ENCODE results near the gene CUEDC1.

Gene CUEDC1

GRCh38 chr17:57985675-57985974 is 30.4 kb upstream of the CUEDC1 start:
- H2AFZ ChIP-seq: no peak overlapping the region
- peaks cover 28% of the 10 kb centered on the region for H3K79me2 ChIP-seq
- no peak overlapping the region for H3K4me2 ChIP-seq (ENCODE audit: low read length)
- no peak overlapping the region for H3K9ac ChIP-seq
- H3K4me3 ChIP-seq (ENCODE audit: low read depth, low read length): peak overlapping the region; percentile 13
- peaks cover 12% of the 10 kb centered on the region for H3K4me1 ChIP-seq
- no peaks in the 10 kb centered on the region for H3K36me3 ChIP-seq (ENCODE audit: control insufficient read depth, insufficient read depth, low read length)
- no peaks in the 10 kb centered on the region for H3K9me3 ChIP-seq (ENCODE audit: control insufficient read depth, low read length)
- no peak for TF ChIP-seq CTCF (IDR thresholded peaks at IDR 0.05)
- H3K27me3 ChIP-seq (ENCODE audit: control insufficient read depth, insufficient read depth, low read length): no peaks in the 10 kb centered on the region
- no peak overlapping the region for H3K27ac ChIP-seq

GRCh38 chr17:57984936-57985674 is 29.9 kb upstream of the CUEDC1 start:
- H3K4me3 ChIP-seq (ENCODE audit: low read depth, low read length): no peak overlapping the region
- H3K9ac ChIP-seq: no peak overlapping the region

GRCh38 chr17:57984261-57984890 is 29.2 kb upstream of the CUEDC1 start:
- Histone ChIP-seq H2AFZ (no peak overlapping the region), H3K9ac (no peak overlapping the region), H3K79me2 (peaks cover 28% of the 10 kb centered on the region), H3K9me3 (ENCODE audit: control insufficient read depth, low read length) (no peaks in the 10 kb centered on the region), H3K27ac (no peak overlapping the region), H3K27me3 (ENCODE audit: control insufficient read depth, insufficient read depth, low read length) (no peaks in the 10 kb centered on the region), H3K36me3 (ENCODE audit: control insufficient read depth, insufficient read depth, low read length) (no peaks in the 10 kb centered on the region), H3K4me3 (ENCODE audit: low read depth, low read length) (no peak overlapping the region), H3K4me1 (peaks cover 12% of the 10 kb centered on the region), H3K4me2 (ENCODE audit: low read length) (no peak overlapping the region)
- no peak for TF ChIP-seq CTCF (IDR thresholded peaks at IDR 0.05)

More at GRCh38 chr17:57984936-57985674, 29.9 kb upstream of the CUEDC1 start:
- Histone ChIP-seq H3K27me3 (ENCODE audit: control insufficient read depth, insufficient read depth, low read length) (no peaks in the 10 kb centered on the region), H3K79me2 (peaks cover 28% of the 10 kb centered on the region), H3K4me1 (peaks cover 12% of the 10 kb centered on the region), H3K9me3 (ENCODE audit: control insufficient read depth, low read length) (no peaks in the 10 kb centered on the region), H2AFZ (no peak overlapping the region), H3K36me3 (ENCODE audit: control insufficient read depth, insufficient read depth, low read length) (no peaks in the 10 kb centered on the region), H3K4me2 (ENCODE audit: low read length) (no peak overlapping the region), H3K27ac (no peak overlapping the region)
- no peak for TF ChIP-seq CTCF (IDR thresholded peaks at IDR 0.05)

GRCh38 chr17:57983446-57983845 is 28.2 kb upstream of the CUEDC1 start:
- no peak overlapping the region for H3K9ac ChIP-seq
- no peak for TF ChIP-seq CTCF (IDR thresholded peaks at IDR 0.05)
- H3K4me2 ChIP-seq (ENCODE audit: low read length): peak overlapping the region; percentile 30
- H3K9me3 ChIP-seq (ENCODE audit: control insufficient read depth, low read length): no peaks in the 10 kb centered on the region
- H2AFZ ChIP-seq: no peak overlapping the region
- no peak overlapping the region for H3K27ac ChIP-seq
- H3K27me3 ChIP-seq (ENCODE audit: control insufficient read depth, insufficient read depth, low read length): no peaks in the 10 kb centered on the region
- H3K4me1 ChIP-seq: peaks cover 12% of the 10 kb centered on the region
- peaks cover 30% of the 10 kb centered on the region for H3K79me2 ChIP-seq
- H3K36me3 ChIP-seq (ENCODE audit: control insufficient read depth, insufficient read depth, low read length): no peaks in the 10 kb centered on the region
- H3K4me3 ChIP-seq (ENCODE audit: low read depth, low read length): no peak overlapping the region

All from parathyroid adenoma (tissue), 2 donors.